CD4-positive, alpha-beta T cell treated with Interleukin-10 for 1 hour (primary cell): ENCODE data around the gene POLD4.
"Not testable (repeated sequence)": the region's sequence is repeated elsewhere in the genome, so short reads cannot be mapped to it uniquely, and the experiment has no call there.

ENCODE experiments used
- DNase-seq: peaks from one replicate; pipeline ENCODE4 v3.0.0-alpha.2; 2020

The POLD4 gene

DNA sequence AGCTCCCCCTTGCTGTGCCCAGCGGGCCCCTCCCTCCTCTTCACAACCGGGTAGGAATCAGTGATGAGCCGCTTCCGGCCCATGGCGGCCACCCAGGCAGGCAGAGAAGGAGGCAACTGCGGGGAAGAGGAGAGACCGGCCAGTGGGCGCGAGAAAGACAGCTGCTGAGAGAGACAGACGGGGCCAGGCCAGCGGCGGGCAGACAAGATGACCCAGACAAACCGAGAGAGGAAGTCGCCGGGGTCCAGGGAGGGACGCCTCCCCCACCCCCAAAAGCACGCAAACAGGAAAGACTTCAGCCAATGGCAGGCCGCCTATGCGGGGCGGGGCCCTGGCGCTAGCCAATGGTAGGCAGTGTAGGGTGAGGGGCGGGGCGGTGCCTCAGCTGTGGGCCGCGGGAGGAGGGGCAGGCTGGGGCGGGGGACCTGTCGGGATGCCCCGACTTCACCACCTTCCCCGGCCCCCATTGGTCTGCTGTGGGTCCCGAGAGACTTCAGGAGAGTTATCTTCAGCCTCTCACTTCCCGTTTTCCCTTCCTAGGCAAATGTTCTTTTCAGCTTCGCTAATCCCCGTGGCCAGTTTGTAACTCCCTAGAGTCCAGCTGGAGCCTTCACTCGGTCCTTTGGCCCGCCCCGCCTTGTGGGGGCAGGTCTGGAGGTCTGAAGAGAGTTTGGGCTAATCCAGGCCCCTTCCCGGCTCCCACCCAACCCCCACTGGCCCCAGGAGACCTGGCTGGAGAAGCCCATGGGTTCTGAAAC, at the start of gene POLD4:
Gene POLD4, minus strand, starts transcription at position 230 of the 758 bp plus-strand sequence. Its CDS starts 147 bp downstream, at position 83.
- DNase-seq: peak; percentile 97

DNA sequence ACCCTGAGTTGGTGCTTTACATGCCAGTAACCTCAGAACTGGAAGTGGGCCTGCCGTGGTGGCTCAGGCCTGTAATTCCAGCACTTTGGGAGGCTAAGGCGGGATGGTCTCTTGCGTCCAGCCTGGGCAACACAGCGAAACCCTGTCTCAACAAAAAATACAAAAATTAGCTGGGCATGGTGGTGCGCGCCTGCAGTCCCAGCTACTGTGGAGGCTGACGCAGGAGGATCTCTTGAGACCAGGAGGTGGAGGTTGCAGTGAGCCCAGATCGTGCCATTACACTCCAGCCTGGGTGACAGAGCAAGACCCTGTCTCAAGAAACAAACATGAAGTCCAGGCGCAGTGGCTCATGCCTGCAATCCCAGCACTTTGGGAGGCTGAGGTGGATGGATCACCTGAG, 49.7 kb upstream of the POLD4 start:
- DNase-seq: not testable (repeated sequence)

DNA sequence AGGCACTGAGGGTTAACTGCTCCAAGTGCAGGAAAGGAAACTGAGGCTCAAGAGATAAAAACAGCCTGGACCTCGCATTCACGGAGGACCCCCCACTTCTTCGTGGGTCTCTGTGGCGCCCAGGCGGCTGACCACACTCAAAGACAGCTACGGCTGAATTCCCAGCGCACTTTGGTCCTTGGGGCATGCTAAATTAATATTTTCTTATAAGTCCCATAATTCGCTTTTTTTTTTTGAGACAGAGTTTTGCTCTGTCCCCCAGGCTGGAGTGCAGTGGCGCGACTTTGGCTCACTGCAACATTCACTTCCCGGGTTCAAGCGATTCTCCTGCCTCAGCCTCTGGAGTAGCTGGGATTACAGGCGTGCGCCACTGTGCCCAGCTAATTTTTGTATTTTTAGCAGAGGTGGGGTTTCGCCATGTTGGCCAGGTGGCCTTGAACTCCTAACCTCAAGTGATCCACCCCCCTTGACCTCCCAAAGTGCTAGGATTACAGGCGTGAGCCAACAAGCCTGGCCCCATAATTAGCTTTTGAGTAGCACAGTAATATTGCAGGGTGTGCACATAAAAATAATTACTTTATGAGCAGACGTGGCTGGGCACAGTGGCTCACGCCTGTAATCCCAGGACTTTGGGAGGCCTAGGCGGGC, 49.0 kb upstream of the POLD4 start:
- DNase-seq: not testable (repeated sequence)

DNA sequence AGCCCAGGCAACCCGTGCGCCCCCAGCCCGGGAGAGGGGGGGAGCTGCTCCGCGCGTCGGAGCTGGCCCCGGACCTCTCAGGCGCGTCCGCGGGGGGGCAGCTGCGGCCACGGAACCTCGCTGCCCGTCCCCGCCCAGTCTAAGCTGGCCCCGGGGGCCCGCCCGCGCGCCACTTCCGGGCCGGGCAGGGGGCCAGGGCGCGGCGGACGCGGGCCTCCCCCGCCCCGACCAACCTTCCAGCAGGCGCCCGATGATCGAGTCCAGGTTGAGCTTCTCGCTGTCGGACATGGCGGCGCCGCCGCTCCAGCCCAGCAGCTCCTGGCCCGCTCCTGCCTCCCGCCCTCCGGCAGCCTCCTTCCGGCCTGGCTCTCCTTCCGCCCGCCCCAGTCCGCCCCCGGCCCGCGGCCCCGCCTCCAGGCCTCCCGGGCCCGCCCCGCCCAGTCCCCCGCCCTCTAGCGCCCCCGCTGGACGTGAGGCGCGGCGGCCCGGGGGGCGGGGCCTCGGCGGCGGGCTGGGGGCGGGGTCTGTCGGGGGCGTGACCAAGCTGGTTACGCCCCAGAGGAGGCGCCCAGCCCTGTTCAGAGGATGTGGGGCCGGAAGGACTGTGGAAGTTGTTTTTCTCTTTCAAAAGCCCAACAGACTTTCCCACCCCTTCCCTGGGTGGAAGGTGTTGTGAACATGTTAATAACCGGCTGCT, 48.3 kb upstream of the POLD4 start, which contains the start of gene PPP1CA:
Gene PPP1CA, minus strand, starts transcription at position 364 of the 697 bp plus-strand sequence. Its CDS starts 76 bp downstream, at position 288.
- peak; percentile 90 for DNase-seq

DNA sequence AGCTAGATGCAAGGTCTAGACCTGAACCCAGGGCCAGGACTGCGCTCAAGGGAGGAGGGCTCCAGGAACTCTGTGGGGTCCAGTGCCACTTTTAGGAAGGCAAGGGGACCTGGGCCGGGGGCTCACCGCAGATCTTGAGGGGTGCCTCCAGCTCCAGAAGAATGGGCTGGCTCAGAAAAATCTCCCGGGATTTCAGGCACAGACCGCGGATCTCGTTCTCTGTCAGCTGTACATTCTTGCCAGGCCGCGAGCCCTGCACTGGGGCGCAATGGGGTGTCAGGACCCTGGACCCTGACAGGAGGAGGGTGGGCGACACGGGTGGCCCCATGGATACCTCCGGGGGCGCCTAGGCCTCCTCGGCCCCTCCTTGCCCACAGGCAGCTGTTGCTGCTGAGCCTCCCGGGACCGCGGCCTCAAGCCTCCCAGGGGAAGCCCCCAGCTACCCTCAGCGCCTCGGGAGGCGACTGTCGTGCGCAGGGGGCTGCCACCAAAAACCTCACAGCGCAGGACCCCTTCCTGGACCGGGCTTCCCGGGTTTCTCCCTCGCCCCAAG, 47.7 kb upstream of the POLD4 start:
- no peak for DNase-seq

- no peak for DNase-seq
Observed at GRCh38 chr11:67400251-67400941, 47.0 kb upstream of the POLD4 start.

- DNase-seq: no peak
Observed at GRCh38 chr11:67398661-67399563, 45.6 kb upstream of the POLD4 start.

DNA sequence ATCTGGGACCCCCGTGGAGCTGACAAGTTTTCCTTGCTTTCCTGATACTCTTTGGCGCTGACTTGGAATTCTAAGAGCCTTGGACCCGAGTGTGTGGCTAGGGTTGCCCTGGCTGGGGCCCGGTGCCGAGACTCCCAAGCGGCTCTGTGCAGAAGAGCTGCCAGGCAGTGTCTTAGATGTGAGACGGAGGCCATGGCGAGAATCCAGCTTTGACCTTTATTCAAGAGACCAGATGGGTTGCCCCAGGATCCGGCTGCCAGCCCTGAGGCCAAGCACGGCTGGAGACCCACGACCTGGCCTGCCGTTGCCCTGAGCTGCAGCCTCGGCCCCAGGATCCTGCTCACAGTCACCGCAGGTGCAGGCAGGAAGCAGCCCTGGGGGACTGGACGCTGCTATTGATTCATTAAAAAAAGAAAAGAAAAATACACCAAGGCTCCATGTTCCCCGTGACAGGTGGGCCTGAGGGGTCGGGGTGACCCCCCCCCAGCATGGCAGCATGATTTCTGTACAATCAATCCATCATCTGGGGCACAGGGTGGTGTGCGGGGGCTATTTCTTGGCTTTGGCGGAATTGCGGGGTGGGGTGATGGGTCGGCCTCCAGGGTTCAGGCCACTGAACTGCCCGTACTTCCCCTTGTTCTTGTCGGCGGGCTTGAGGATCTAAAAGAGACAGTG, 44.8 kb upstream of the POLD4 start:
- DNase-seq: no peak

- no peak for DNase-seq
Observed at GRCh38 chr11:67397536-67397935, 44.2 kb upstream of the POLD4 start.

DNA sequence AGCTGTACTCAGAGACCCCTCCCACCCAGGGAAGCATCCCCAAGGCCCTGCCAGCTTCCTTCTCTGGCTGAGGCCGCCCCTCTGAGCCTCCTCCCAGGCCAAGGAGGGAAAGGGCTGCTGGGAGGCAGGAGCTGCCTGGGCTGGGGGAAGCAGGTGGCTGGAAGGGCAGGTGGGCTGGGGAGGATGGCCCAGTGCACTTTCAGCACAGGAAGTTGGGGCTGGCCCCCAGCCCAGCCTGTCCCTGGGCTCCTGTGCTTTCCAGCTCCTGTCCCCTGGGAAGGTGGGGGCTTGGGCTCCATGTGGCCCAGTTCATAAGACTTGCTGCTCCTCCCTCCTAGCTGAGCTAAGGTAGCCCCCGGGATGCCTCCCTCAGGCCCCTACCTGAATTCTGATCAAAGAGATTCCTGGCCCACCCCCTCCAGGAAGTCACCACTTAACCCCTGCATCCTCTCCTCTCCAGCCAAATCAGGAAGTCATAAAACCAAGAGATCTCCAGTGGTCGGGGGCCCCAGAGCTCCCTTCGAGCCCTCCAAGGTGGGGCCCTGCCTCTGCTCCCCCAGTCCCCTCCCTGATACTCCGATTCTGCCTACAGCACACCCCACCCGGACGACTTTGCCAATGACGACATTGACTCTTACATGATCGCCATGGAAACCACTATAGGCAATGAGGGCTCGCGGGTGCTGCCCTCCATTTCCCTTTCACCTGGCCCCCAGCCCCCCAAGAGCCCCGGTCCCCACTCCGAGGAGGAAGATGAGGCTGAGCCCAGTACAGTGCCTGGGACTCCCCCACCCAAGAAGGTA, 43.4 kb upstream of the POLD4 start:
- DNase-seq: peak; percentile 44

GRCh38 chr11:67396259-67396581, 42.9 kb upstream of the POLD4 start:
- no peak for DNase-seq

DNA sequence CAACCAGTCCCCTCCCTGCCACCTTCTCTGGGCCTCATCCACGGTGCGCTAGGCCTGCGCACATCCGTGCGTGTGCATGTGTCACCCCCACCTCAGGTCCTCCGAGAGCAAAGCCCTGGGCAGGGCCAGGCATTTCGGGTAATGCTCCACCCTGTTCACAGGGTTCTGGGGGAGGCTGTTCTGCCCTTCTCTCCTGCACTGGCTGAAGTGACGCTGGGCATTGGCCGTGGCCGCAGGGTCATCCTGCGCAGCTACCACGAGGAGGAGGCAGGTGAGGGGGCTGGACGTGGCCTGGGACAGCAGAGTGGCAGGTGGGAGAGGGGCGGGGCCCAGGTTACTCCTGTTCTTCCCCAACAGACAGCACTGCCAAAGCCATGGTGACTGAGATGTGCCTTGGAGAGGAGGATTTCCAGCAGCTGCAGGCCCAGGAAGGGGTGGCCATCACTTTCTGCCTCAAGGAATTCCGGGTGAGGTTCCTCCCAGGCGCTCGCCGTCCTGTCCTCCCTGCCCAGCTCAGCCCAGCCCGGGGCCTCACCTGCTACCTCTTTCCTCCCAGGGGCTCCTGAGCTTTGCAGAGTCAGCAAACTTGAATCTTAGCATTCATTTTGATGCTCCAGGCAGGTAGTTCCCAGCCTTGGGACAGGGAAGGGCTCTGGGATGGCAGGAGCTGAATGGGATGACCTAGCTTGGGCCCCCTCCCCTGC, 42.4 kb upstream of the POLD4 start:
- no peak for DNase-seq

DNA sequence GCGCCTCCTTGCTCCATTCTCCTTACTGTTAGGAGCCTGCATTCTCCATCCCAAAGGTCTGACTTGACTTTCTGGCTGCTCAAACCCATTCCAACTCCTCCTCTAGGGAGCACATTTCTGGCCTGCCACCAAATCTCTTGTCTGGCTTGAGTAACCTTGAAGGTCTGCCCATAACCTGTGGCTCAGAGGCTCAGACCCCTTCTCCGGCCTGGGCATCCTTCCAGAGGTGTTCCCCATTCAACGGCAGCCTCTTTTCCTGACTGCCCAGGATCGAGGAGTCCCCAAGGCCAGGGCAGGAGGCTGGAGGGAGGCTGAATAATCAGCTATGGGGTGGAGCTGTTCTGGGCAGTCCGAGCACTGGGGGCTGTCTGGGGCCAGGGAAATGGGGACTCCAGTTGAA, 40.6 kb upstream of the POLD4 start:
- no peak for DNase-seq

DNA sequence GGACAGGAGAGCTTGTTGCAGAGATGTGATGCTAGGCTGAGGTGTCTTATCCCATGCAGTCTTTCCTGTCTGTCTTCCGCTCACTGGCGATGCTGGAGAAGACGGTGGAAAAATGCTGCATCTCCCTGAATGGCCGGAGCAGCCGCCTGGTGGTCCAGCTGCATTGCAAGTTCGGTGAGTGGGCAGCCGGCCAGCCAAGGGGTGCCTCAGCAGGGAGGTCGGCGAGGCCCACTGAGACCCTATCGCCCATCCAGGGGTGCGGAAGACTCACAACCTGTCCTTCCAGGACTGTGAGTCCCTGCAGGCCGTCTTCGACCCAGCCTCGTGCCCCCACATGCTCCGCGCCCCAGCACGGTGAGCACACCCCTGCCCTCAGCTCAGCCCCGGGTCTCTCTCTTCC, 40.1 kb upstream of the POLD4 start:
- DNase-seq: no peak

GRCh38 chr11:67392183-67392715, 38.9 kb upstream of the POLD4 start:
- no peak for DNase-seq

GRCh38 chr11:67391304-67392182, 38.2 kb upstream of the POLD4 start, which contains the start of gene RAD9A:
Gene RAD9A (plus strand): TSS chr11:67391986. CDS start chr11:67392045, 59 bp downstream.
- DNase-seq: peak; percentile 92

- no peak for DNase-seq
Observed at GRCh38 chr11:67390947-67391303, 37.6 kb upstream of the POLD4 start.

- DNase-seq: peak; percentile 68
Observed at GRCh38 chr11:67389477-67389876, 36.1 kb upstream of the POLD4 start.
